SK-N-MC (cell line): Measurements from ENCODE around the gene CLOCK.

ENCODE experiments used
- EZH2 ChIP-seq: fragments of 200-600 bp; sonication (generic); IDR thresholded peaks from one replicate; pipeline ENCODE4 v1.6.1; 2017; ENCODE audit warnings: antibody characterized with exemption
- FOXP2 ChIP-seq: optimal IDR thresholded peaks from 2 replicates; pipeline ENCODE3; 2011; ENCODE audit warnings: mild to moderate bottlenecking, moderate library complexity; ENCODE audit not compliant: insufficient read depth; ENCODE audit errors: extremely low read length, control extremely low read depth
- POLR2AphosphoS5 ChIP-seq: IDR thresholded peaks from 2 replicates; pipeline ENCODE4 v1.6.1; 2012; ENCODE audit warnings: mild to moderate bottlenecking, low read depth, low read length, borderline replicate concordance

- TF ChIP-seq EZH2 (no peak), POLR2AphosphoS5 (no peak), FOXP2 (no peak)
These were observed 45.3 kb upstream of the CLOCK start, which contains the start of gene PDCL2 for GRCh38 chr4:55592014-55592413.
